Fibroblast of lung (primary cell): Measurements from ENCODE around the gene HSF2BP. TPM values are rescaled to one million over a fixed set of nuclear protein-coding genes. Genes with fewer than 3 reads are reported as not detected.
"Not testable (repeated sequence)": the region's sequence is repeated elsewhere in the genome, so short reads cannot be mapped to it uniquely, and the experiment has no call there.

ENCODE experiments used
- DNase-seq, 2 donors: peaks; one replicate each; pipeline versions ENCODE4 v3.0.0 to v3.0.0-alpha.2; 2010; ENCODE audit warnings: low read depth in 2 of 2
- H2AFZ ChIP-seq: 2 replicates; pipeline ENCODE4 v1.5.1; 2012; ENCODE audit warnings: low read length, control low read depth, inconsistent platforms
- H3K27ac ChIP-seq: 2 replicates; pipeline ENCODE4 v1.5.1; 2011; ENCODE audit warnings: low read length, control low read depth; ENCODE audit not compliant: insufficient read depth
- H3K27me3 ChIP-seq: 2 replicates; pipeline ENCODE4 v1.5.1; 2011; ENCODE audit warnings: mild to moderate bottlenecking, low read length; ENCODE audit not compliant: control insufficient read depth, insufficient read depth
- H3K36me3 ChIP-seq: 2 replicates; pipeline ENCODE4 v1.5.1; 2011; ENCODE audit warnings: low read length; ENCODE audit not compliant: control insufficient read depth, insufficient read depth
- H3K4me1 ChIP-seq: 2 replicates; pipeline ENCODE4 v1.5.1; 2011; ENCODE audit warnings: low read length; ENCODE audit not compliant: control insufficient read depth, insufficient read depth; ENCODE audit errors: extremely low read depth
- H3K4me2 ChIP-seq: 2 replicates; pipeline ENCODE4 v1.5.1; 2011; ENCODE audit warnings: low read length, control low read depth; ENCODE audit not compliant: insufficient read depth; ENCODE audit errors: extremely low read depth
- H3K4me3 ChIP-seq, 4 experiments: fragments of 200-600 bp in 1 of 4; sonication (generic) in 1 of 4; replicated peaks in 1 of 4; 2 replicates each; pipeline ENCODE4 v1.5.1; 2011 to 2016; ENCODE audit warnings: low read length in 4 of 4, low read depth in 3 of 4, mild to moderate bottlenecking in 3 of 4, control low read depth in 2 of 4, inconsistent platforms in 1 of 4, mixed read lengths in 1 of 4; ENCODE audit not compliant: insufficient read depth in 1 of 4; ENCODE audit errors: control extremely low read depth in 1 of 4
- H3K79me2 ChIP-seq: 2 replicates; pipeline ENCODE4 v1.5.1; 2012; ENCODE audit warnings: mild to moderate bottlenecking, low read length, inconsistent platforms; ENCODE audit not compliant: control insufficient read depth, insufficient read depth
- H3K9ac ChIP-seq: 2 replicates; pipeline ENCODE4 v1.5.1; 2011; ENCODE audit warnings: mild to moderate bottlenecking, low read length, control low read depth; ENCODE audit not compliant: insufficient read depth
- H3K9me3 ChIP-seq: 2 replicates; pipeline ENCODE4 v1.5.1; 2012; ENCODE audit warnings: low read depth, low read length; ENCODE audit not compliant: control insufficient read depth, insufficient read depth
- H4K20me1 ChIP-seq: 2 replicates; pipeline ENCODE4 v1.5.1; 2011; ENCODE audit warnings: low read length; ENCODE audit not compliant: control insufficient read depth, insufficient read depth; ENCODE audit errors: extremely low read depth
- EZH2 ChIP-seq: IDR thresholded peaks from 2 replicates; pipeline ENCODE4 v1.5.1; 2012; ENCODE audit warnings: low read length, control low read depth, mild to moderate bottlenecking; ENCODE audit errors: missing control alignments
- polyA plus RNA-seq, 2 donors: library from polyadenylated mRNA; depleted of rRNA in 1 of 2; stranded (reverse) in 1 of 2; unstranded in 1 of 2; fragments of >200 nt; gene quantifications; 2 replicates each; pipeline ENCODE4 v1.2.1, GENCODE V29; 2011 to 2012; ENCODE audit warnings: missing spikeins in 1 of 2
- total RNA-seq: library from RNA; depleted of rRNA; stranded (reverse); fragments of >200 nt; gene quantifications from 2 replicates; pipeline ENCODE4 v1.2.1, GENCODE V29; 2014
- TF ChIP-seq, protein P1 (sequence below), 2 donors: IDR thresholded peaks in 1 of 2; conservative IDR thresholded peaks in 1 of 2; 1 replicate in 1 of 2; 2 replicates in 1 of 2; pipeline ENCODE4 v1.5.1; 2011 to 2012; ENCODE audit warnings: low read length in 2 of 2, control low read depth in 1 of 2, inconsistent platforms in 1 of 2, low read depth in 1 of 2, mild to moderate bottlenecking in 1 of 2

HSF2BP gene
- total and polyA plus RNA-seq, 2 donors (not counting 1 experiment from before 2014, with no cell fraction given) = 0.70 to 1.2 TPM

DNA sequence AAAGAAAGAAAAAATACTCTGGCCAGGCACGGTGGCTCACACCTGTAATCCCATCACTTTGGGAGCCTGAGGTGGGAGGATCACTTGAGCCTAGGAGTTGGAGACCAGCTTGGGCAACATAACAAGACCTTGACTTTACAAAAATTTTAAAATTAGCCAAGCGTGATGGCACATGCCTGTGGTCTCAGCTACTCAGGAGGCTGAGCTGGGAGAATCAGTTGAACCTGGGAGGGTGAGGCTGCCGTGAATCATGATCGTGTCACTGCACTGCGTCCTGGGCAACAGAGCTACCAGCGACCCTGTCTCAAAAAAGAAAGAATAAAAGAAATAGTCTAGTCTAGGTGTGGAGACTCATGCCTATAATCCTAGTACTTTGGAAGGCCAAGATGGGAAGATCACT lies 22.4 kb upstream of the HSF2BP start:
- no peak overlapping the region for H2AFZ ChIP-seq
- no peaks in the 10 kb centered on the region for H3K9me3 ChIP-seq
- no peaks in the 10 kb centered on the region for H4K20me1 ChIP-seq
- no peak overlapping the region for H3K9ac ChIP-seq
- H3K4me3 ChIP-seq = no peak overlapping the region
- no peaks in the 10 kb centered on the region for H3K4me1 ChIP-seq
- H3K27ac ChIP-seq = no peak overlapping the region
- no peaks in the 10 kb centered on the region for H3K79me2 ChIP-seq
- H3K27me3 ChIP-seq = no peaks in the 10 kb centered on the region
- peak in 1 of 2 donors; percentile 15 for DNase-seq
- H3K36me3 ChIP-seq = peaks cover 10% of the 10 kb centered on the region
- H3K4me2 ChIP-seq = no peak overlapping the region
- TF ChIP-seq, protein P1, sequence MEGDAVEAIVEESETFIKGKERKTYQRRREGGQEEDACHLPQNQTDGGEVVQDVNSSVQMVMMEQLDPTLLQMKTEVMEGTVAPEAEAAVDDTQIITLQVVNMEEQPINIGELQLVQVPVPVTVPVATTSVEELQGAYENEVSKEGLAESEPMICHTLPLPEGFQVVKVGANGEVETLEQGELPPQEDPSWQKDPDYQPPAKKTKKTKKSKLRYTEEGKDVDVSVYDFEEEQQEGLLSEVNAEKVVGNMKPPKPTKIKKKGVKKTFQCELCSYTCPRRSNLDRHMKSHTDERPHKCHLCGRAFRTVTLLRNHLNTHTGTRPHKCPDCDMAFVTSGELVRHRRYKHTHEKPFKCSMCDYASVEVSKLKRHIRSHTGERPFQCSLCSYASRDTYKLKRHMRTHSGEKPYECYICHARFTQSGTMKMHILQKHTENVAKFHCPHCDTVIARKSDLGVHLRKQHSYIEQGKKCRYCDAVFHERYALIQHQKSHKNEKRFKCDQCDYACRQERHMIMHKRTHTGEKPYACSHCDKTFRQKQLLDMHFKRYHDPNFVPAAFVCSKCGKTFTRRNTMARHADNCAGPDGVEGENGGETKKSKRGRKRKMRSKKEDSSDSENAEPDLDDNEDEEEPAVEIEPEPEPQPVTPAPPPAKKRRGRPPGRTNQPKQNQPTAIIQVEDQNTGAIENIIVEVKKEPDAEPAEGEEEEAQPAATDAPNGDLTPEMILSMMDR (conservative IDR thresholded peaks at IDR 0.05 in 1 of 2, IDR thresholded peaks at IDR 0.05 in 1 of 2; ENCODE audit: low read depth in 1 of 2, low read length in 2 of 2) = no peak
- TF ChIP-seq EZH2 = no peak

DNA sequence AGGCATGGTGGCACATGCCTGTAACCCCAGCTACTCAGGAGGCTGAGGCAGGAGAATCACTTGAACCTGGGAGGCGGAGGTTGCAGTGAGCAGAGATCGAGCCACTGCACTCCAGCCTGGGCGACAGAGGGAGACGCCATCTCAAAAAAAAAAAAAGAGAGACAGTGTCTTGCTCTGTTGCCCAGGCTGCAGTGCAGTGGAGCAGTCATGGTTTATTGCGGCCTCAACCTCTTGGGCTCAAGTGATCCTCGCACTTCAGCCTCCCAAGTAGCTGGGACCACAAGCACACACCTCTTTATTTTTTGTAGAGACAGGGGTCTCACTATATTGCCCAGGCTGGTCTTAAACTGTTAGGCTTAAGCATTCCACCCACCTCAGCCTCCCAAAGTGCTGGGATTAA lies 21.1 kb upstream of the HSF2BP start:
- not testable (repeated sequence) for H2AFZ ChIP-seq, H3K9me3 ChIP-seq, H3K4me3 ChIP-seq, H3K27ac ChIP-seq, H4K20me1 ChIP-seq, H3K27me3 ChIP-seq, H3K79me2 ChIP-seq, H3K4me2 ChIP-seq, H3K4me1 ChIP-seq, DNase-seq, H3K9ac ChIP-seq
- H3K36me3 ChIP-seq = peaks cover 16% of the 10 kb centered on the region

DNA sequence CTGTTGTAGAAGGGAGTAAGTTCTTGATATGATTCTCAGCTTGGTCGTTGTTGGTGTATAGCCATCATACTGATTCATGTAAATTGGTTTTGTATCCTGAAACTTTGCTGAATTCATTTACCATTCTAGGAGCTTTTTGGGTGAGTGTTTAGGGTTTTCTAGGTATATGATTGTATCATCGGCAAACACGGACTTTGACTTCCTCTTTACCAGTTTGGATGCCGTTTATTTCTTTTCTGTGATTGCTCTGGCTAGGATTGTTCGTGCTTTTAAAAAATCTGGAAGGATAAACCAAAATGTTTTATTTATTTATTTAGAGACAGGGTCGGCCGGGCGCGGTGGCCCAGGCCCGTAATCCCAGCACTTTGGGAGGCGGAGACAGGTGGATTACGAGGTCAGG lies 20.7 kb upstream of the HSF2BP start:
- no peak overlapping the region for H3K4me3 ChIP-seq
- no peaks in the 10 kb centered on the region for H3K79me2 ChIP-seq
- H3K4me1 ChIP-seq = no peaks in the 10 kb centered on the region
- no peak overlapping the region for H3K9ac ChIP-seq
- no peaks in the 10 kb centered on the region for H4K20me1 ChIP-seq
- H3K36me3 ChIP-seq = peaks cover 17% of the 10 kb centered on the region
- TF ChIP-seq, protein P1 (conservative IDR thresholded peaks at IDR 0.05 in 1 of 2, IDR thresholded peaks at IDR 0.05 in 1 of 2; ENCODE audit: low read depth in 1 of 2, low read length in 2 of 2) = no peak
- no peak for TF ChIP-seq EZH2
- H2AFZ ChIP-seq = no peak overlapping the region
- DNase-seq = no peak
- no peak overlapping the region for H3K27ac ChIP-seq
- H3K4me2 ChIP-seq = no peak overlapping the region
- no peaks in the 10 kb centered on the region for H3K9me3 ChIP-seq
- H3K27me3 ChIP-seq = no peaks in the 10 kb centered on the region
